ENCODE results near the gene CDS2.

The CDS2 gene

GRCh38 chr20:5148581-5148980, 21.8 kb downstream of the CDS2 start:
- no peak overlapping the region for H3K4me2 ChIP-seq
- no peak overlapping the region for H3K27ac ChIP-seq
- no peak overlapping the region for H3K9ac ChIP-seq
- no peak overlapping the region for H2AFZ ChIP-seq (ENCODE audit: low read depth)
- peaks cover 21% of the 10 kb centered on the region for H3K4me1 ChIP-seq (ENCODE audit: low read depth, poor library complexity, severe bottlenecking)
- no peaks in the 10 kb centered on the region for H3K36me3 ChIP-seq (ENCODE audit: insufficient read depth)
- H3K79me2 ChIP-seq (ENCODE audit: insufficient read depth, low read depth): no peaks in the 10 kb centered on the region; the same call in 1 of the 2 replicates
- no peaks in the 10 kb centered on the region for H3K27me3 ChIP-seq (ENCODE audit: insufficient read depth, low read depth)
- TF ChIP-seq CTCF (conservative IDR thresholded peaks at IDR 0.05; ENCODE audit: low read depth, low read length): no peak
- no peak overlapping the region for H3K4me3 ChIP-seq (IDR thresholded peaks at IDR 0.05; ENCODE audit: insufficient read depth, low read depth, low read length)
- H4K20me1 ChIP-seq (ENCODE audit: insufficient read depth): no peaks in the 10 kb centered on the region

GRCh38 chr20:5149892-5150225, 23.1 kb downstream of the CDS2 start:
- H3K9ac ChIP-seq: no peak overlapping the region
- peaks cover 21% of the 10 kb centered on the region for H3K4me1 ChIP-seq (ENCODE audit: low read depth, poor library complexity, severe bottlenecking)
- no peak overlapping the region for H3K4me2 ChIP-seq
- no peak overlapping the region for H3K4me3 ChIP-seq (IDR thresholded peaks at IDR 0.05; ENCODE audit: insufficient read depth, low read depth, low read length)
- H2AFZ ChIP-seq (ENCODE audit: low read depth): no peak overlapping the region
- no peak for TF ChIP-seq CTCF (conservative IDR thresholded peaks at IDR 0.05; ENCODE audit: low read depth, low read length)
- H4K20me1 ChIP-seq (ENCODE audit: insufficient read depth): no peaks in the 10 kb centered on the region
- H3K36me3 ChIP-seq (ENCODE audit: insufficient read depth): no peaks in the 10 kb centered on the region
- H3K27me3 ChIP-seq (ENCODE audit: insufficient read depth, low read depth): no peaks in the 10 kb centered on the region
- H3K27ac ChIP-seq: no peak overlapping the region
- H3K79me2 ChIP-seq (ENCODE audit: insufficient read depth, low read depth): no peaks in the 10 kb centered on the region; the same call in 1 of the 2 replicates

- no peak overlapping the region for H3K4me2 ChIP-seq
- no peak overlapping the region for H3K27ac ChIP-seq
- no peaks in the 10 kb centered on the region for H3K36me3 ChIP-seq (ENCODE audit: insufficient read depth)
- no peak overlapping the region for H3K9ac ChIP-seq
- no peak overlapping the region for H2AFZ ChIP-seq (ENCODE audit: low read depth)
- H3K4me3 ChIP-seq (IDR thresholded peaks at IDR 0.05; ENCODE audit: insufficient read depth, low read depth, low read length): no peak overlapping the region
- H3K79me2 ChIP-seq (ENCODE audit: insufficient read depth, low read depth): no peaks in the 10 kb centered on the region; the same call in 1 of the 2 replicates
- peaks cover 21% of the 10 kb centered on the region for H3K4me1 ChIP-seq (ENCODE audit: low read depth, poor library complexity, severe bottlenecking)
- no peaks in the 10 kb centered on the region for H4K20me1 ChIP-seq (ENCODE audit: insufficient read depth)
- no peak for TF ChIP-seq CTCF (conservative IDR thresholded peaks at IDR 0.05; ENCODE audit: low read depth, low read length)
- no peaks in the 10 kb centered on the region for H3K27me3 ChIP-seq (ENCODE audit: insufficient read depth, low read depth)
These were observed 23.6 kb downstream of the CDS2 start for GRCh38 chr20:5150226-5151076.

GRCh38 chr20:5153152-5153467, 26.3 kb downstream of the CDS2 start:
- H3K27ac ChIP-seq: no peak overlapping the region
- no peaks in the 10 kb centered on the region for H3K36me3 ChIP-seq (ENCODE audit: insufficient read depth)
- no peak overlapping the region for H3K9ac ChIP-seq
- H4K20me1 ChIP-seq (ENCODE audit: insufficient read depth): no peaks in the 10 kb centered on the region
- no peak overlapping the region for H3K4me3 ChIP-seq (IDR thresholded peaks at IDR 0.05; ENCODE audit: insufficient read depth, low read depth, low read length)
- H3K4me1 ChIP-seq (ENCODE audit: low read depth, poor library complexity, severe bottlenecking): peaks cover 1% of the 10 kb centered on the region
- no peak overlapping the region for H3K4me2 ChIP-seq
- H3K79me2 ChIP-seq (ENCODE audit: insufficient read depth, low read depth): no peaks in the 10 kb centered on the region; the same call in 1 of the 2 replicates
- H3K27me3 ChIP-seq (ENCODE audit: insufficient read depth, low read depth): no peaks in the 10 kb centered on the region
- TF ChIP-seq CTCF (conservative IDR thresholded peaks at IDR 0.05; ENCODE audit: low read depth, low read length): no peak
- H2AFZ ChIP-seq (ENCODE audit: low read depth): no peak overlapping the region

Data from KMS-11 (cell line).